ENCODE results near the gene GNG13. TPM values are rescaled to one million over a fixed set of nuclear protein-coding genes. Genes with fewer than 3 reads are reported as not detected.
A peak's percentile ranks its signal among the peaks of the same experiment; 100 is the strongest.

GNG13 gene
- total RNA-seq (not detected), polyA plus RNA-seq (not detected)

- Histone ChIP-seq H3K4me3 (ENCODE audit: low read depth, low read length) (no peak within 1 kb of the TSS), H3K4me1 (ENCODE audit: insufficient read depth) (no peaks in the 10 kb centered on the region), H3K36me3 (ENCODE audit: insufficient read depth) (no peaks in the 10 kb centered on the region), H3K27ac (ENCODE audit: low read depth) (no peak within 1 kb of the TSS)
- WGBS = 6% methylated on average over 57 of the region's 57 CpGs
- DNase-seq (ENCODE audit: extremely low spot score) = no peak
These were observed at the start of gene GNG13 for GRCh38 chr16:799948-800833. TSS of gene GNG13 (minus strand) at chr16:800734. CDS start at chr16:799077, 1,657 bp downstream.

- Histone ChIP-seq H3K4me3 (ENCODE audit: low read depth, low read length) (no peak overlapping the region), H3K36me3 (ENCODE audit: insufficient read depth) (no peaks in the 10 kb centered on the region), H3K4me1 (ENCODE audit: insufficient read depth) (no peaks in the 10 kb centered on the region), H3K27ac (ENCODE audit: low read depth) (no peak overlapping the region)
- DNase-seq (ENCODE audit: extremely low spot score) = no peak
- WGBS = 95% methylated on average over 44 of the region's 44 CpGs
These were observed 48.1 kb upstream of the GNG13 start for GRCh38 chr16:848510-849253.

GRCh38 chr16:847681-848445 lies 47.3 kb upstream of the GNG13 start:
- H3K27ac ChIP-seq (ENCODE audit: low read depth) = no peak overlapping the region
- no peak overlapping the region for H3K4me3 ChIP-seq (ENCODE audit: low read depth, low read length)
- DNase-seq (ENCODE audit: extremely low spot score) = no peak
- H3K36me3 ChIP-seq (ENCODE audit: insufficient read depth) = no peaks in the 10 kb centered on the region
- WGBS = 97% methylated on average over 33 of the region's 33 CpGs
- H3K4me1 ChIP-seq (ENCODE audit: insufficient read depth) = no peaks in the 10 kb centered on the region

DNA sequence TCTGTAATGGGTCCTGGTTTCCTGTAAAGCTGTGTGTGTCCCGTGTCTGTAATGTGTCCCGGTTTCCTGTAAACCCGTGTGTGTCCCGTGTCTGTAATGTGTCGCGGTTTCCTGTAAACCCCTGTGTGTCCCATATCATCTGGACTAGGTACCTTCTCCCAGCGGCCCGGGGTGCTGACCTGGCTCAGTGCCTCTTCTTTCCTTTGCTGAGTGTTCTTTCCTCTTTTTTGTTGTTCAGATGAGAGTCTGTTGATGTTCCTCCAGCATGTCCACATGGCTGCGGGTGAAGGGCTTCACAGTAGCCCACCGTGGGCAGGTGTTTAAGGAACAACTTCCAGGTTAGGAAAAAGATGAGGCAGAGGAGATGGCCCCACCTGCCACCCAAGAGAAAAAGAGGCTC lies 46.6 kb upstream of the GNG13 start:
- no peak overlapping the region for H3K4me3 ChIP-seq (ENCODE audit: low read depth, low read length)
- H3K27ac ChIP-seq (ENCODE audit: low read depth) = no peak overlapping the region
- H3K4me1 ChIP-seq (ENCODE audit: insufficient read depth) = no peaks in the 10 kb centered on the region
- DNase-seq (ENCODE audit: extremely low spot score) = no peak
- WGBS = 91% methylated on average over 10 of the region's 10 CpGs
- H3K36me3 ChIP-seq (ENCODE audit: insufficient read depth) = no peaks in the 10 kb centered on the region

DNA sequence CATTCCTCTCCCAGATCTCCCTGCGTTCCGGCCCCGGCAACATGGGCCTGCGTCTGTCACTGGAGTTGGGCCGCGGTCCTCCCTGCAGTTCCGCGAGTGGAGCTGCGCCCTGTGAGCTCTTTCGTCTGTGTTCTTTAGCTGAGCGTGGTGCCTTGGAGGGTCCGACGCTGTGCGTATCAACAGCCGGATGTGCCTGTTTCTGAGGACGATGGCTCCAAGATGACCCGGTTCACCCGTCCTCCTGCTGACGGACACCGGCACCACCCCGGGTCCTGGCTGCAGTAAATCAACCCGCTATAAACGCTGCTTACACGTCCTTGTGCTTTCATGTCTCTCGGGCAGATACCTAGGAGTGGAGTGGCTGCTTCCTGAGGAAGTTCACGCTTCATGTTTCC lies 44.8 kb upstream of the GNG13 start:
- H3K27ac ChIP-seq (ENCODE audit: low read depth) = no peak overlapping the region
- no peaks in the 10 kb centered on the region for H3K4me1 ChIP-seq (ENCODE audit: insufficient read depth)
- DNase-seq (ENCODE audit: extremely low spot score) = no peak
- WGBS = 63% methylated on average over 26 of the region's 26 CpGs
- H3K36me3 ChIP-seq (ENCODE audit: insufficient read depth) = no peaks in the 10 kb centered on the region
- no peak overlapping the region for H3K4me3 ChIP-seq (ENCODE audit: low read depth, low read length)

- 91% methylated on average over 48 of the region's 48 CpGs for WGBS
- DNase-seq (ENCODE audit: extremely low spot score) = no peak
- no peaks in the 10 kb centered on the region for H3K36me3 ChIP-seq (ENCODE audit: insufficient read depth)
These were observed 44.3 kb upstream of the GNG13 start for GRCh38 chr16:844638-845350.

GRCh38 chr16:843771-844170 lies 43.2 kb upstream of the GNG13 start:
- H3K27ac ChIP-seq (ENCODE audit: low read depth) = no peak overlapping the region
- 89% methylated on average over 20 of the region's 20 CpGs for WGBS
- DNase-seq (ENCODE audit: extremely low spot score) = no peak
- H3K4me3 ChIP-seq (ENCODE audit: low read depth, low read length) = no peak overlapping the region
- H3K36me3 ChIP-seq (ENCODE audit: insufficient read depth) = no peaks in the 10 kb centered on the region
- no peaks in the 10 kb centered on the region for H3K4me1 ChIP-seq (ENCODE audit: insufficient read depth)

More at GRCh38 chr16:844638-845350, 44.3 kb upstream of the GNG13 start:
- Histone ChIP-seq H3K4me3 (ENCODE audit: low read depth, low read length) (no peak overlapping the region), H3K27ac (ENCODE audit: low read depth) (no peak overlapping the region), H3K4me1 (ENCODE audit: insufficient read depth) (no peaks in the 10 kb centered on the region)

GRCh38 chr16:842711-843560 lies 42.4 kb upstream of the GNG13 start:
- no peak overlapping the region for H3K4me3 ChIP-seq (ENCODE audit: low read depth, low read length)
- H3K4me1 ChIP-seq (ENCODE audit: insufficient read depth) = no peaks in the 10 kb centered on the region
- no peak for DNase-seq (ENCODE audit: extremely low spot score)
- 83% methylated on average over 33 of the region's 33 CpGs for WGBS
- H3K36me3 ChIP-seq (ENCODE audit: insufficient read depth) = no peaks in the 10 kb centered on the region
- no peak overlapping the region for H3K27ac ChIP-seq (ENCODE audit: low read depth)

- H3K27ac ChIP-seq (ENCODE audit: low read depth) = no peak overlapping the region
- H3K4me3 ChIP-seq (ENCODE audit: low read depth, low read length) = no peak overlapping the region
- no peaks in the 10 kb centered on the region for H3K4me1 ChIP-seq (ENCODE audit: insufficient read depth)
- DNase-seq (ENCODE audit: extremely low spot score) = peak; percentile 8
- WGBS = 33% methylated on average over 19 of the region's 19 CpGs
- H3K36me3 ChIP-seq (ENCODE audit: insufficient read depth) = no peaks in the 10 kb centered on the region
These were observed 41.5 kb upstream of the GNG13 start for GRCh38 chr16:842061-842476.

DNA sequence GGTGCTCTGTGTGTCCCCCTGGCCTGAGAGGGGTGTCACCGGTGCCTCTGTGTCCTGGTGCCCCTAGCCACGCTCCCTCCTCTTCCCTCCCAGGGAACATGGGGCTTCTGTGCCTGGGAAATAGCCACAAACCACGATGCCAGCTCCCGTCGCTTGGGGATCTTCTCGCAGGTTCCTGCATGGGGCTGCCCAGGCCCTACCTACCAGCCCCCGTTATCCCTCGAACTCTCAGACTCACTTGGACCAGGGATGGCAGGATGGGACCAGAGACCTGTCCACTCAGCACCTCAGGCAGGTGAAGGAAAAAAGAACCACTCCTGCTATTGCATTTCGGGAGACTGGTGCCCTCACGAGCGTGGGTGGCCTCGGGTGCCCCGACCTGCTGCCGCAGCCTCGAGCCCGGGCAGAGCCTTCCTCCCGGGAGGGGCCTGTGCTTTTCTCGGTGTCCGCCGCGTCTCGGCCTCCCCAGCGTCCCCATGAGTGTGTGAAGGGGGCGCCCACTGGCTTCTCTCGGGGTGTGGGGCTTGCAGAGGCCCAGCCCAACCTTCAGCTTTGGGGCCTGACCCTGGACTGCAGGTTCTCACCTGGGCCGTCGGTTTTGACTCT lies 41.0 kb upstream of the GNG13 start:
- no peak for DNase-seq (ENCODE audit: extremely low spot score)
- no peak overlapping the region for H3K27ac ChIP-seq (ENCODE audit: low read depth)
- WGBS = 86% methylated on average over 27 of the region's 27 CpGs

GRCh38 chr16:840561-841454 lies 40.3 kb upstream of the GNG13 start:
- Histone ChIP-seq H3K27ac (ENCODE audit: low read depth) (no peak overlapping the region), H3K36me3 (ENCODE audit: insufficient read depth) (no peaks in the 10 kb centered on the region), H3K4me3 (ENCODE audit: low read depth, low read length) (no peak overlapping the region), H3K4me1 (ENCODE audit: insufficient read depth) (no peaks in the 10 kb centered on the region)
- WGBS = 78% methylated on average over 34 of the region's 34 CpGs
- DNase-seq (ENCODE audit: extremely low spot score) = no peak

More for the DNA sequence above, 41.0 kb upstream of the GNG13 start:
- Histone ChIP-seq H3K36me3 (ENCODE audit: insufficient read depth) (no peaks in the 10 kb centered on the region), H3K4me3 (ENCODE audit: low read depth, low read length) (no peak overlapping the region), H3K4me1 (ENCODE audit: insufficient read depth) (no peaks in the 10 kb centered on the region)

Data from urinary bladder (tissue), 4 donors.